Fibroblast of lung (primary cell): ENCODE data around the gene FAM209A. TPM values are rescaled to one million over a fixed set of nuclear protein-coding genes. Genes with fewer than 3 reads are reported as not detected.

Experiments
- DNase-seq, 2 donors: peaks; one replicate each; pipeline versions ENCODE4 v3.0.0 to v3.0.0-alpha.2; 2010; ENCODE audit warnings: low read depth in 2 of 2
- H2AFZ ChIP-seq: 2 replicates; pipeline ENCODE4 v1.5.1; 2012; ENCODE audit warnings: low read length, control low read depth, inconsistent platforms
- H3K27ac ChIP-seq: 2 replicates; pipeline ENCODE4 v1.5.1; 2011; ENCODE audit warnings: low read length, control low read depth; ENCODE audit not compliant: insufficient read depth
- H3K27me3 ChIP-seq: 2 replicates; pipeline ENCODE4 v1.5.1; 2011; ENCODE audit warnings: mild to moderate bottlenecking, low read length; ENCODE audit not compliant: control insufficient read depth, insufficient read depth
- H3K36me3 ChIP-seq: 2 replicates; pipeline ENCODE4 v1.5.1; 2011; ENCODE audit warnings: low read length; ENCODE audit not compliant: control insufficient read depth, insufficient read depth
- H3K4me1 ChIP-seq: 2 replicates; pipeline ENCODE4 v1.5.1; 2011; ENCODE audit warnings: low read length; ENCODE audit not compliant: control insufficient read depth, insufficient read depth; ENCODE audit errors: extremely low read depth
- H3K4me2 ChIP-seq: 2 replicates; pipeline ENCODE4 v1.5.1; 2011; ENCODE audit warnings: low read length, control low read depth; ENCODE audit not compliant: insufficient read depth; ENCODE audit errors: extremely low read depth
- H3K4me3 ChIP-seq, 4 experiments: fragments of 200-600 bp in 1 of 4; sonication (generic) in 1 of 4; replicated peaks in 1 of 4; 2 replicates each; pipeline ENCODE4 v1.5.1; 2011 to 2016; ENCODE audit warnings: low read length in 4 of 4, low read depth in 3 of 4, mild to moderate bottlenecking in 3 of 4, control low read depth in 2 of 4, inconsistent platforms in 1 of 4, mixed read lengths in 1 of 4; ENCODE audit not compliant: insufficient read depth in 1 of 4; ENCODE audit errors: control extremely low read depth in 1 of 4
- H3K79me2 ChIP-seq: 2 replicates; pipeline ENCODE4 v1.5.1; 2012; ENCODE audit warnings: mild to moderate bottlenecking, low read length, inconsistent platforms; ENCODE audit not compliant: control insufficient read depth, insufficient read depth
- H3K9ac ChIP-seq: 2 replicates; pipeline ENCODE4 v1.5.1; 2011; ENCODE audit warnings: mild to moderate bottlenecking, low read length, control low read depth; ENCODE audit not compliant: insufficient read depth
- H3K9me3 ChIP-seq: 2 replicates; pipeline ENCODE4 v1.5.1; 2012; ENCODE audit warnings: low read depth, low read length; ENCODE audit not compliant: control insufficient read depth, insufficient read depth
- H4K20me1 ChIP-seq: 2 replicates; pipeline ENCODE4 v1.5.1; 2011; ENCODE audit warnings: low read length; ENCODE audit not compliant: control insufficient read depth, insufficient read depth; ENCODE audit errors: extremely low read depth
- EZH2 ChIP-seq: IDR thresholded peaks from 2 replicates; pipeline ENCODE4 v1.5.1; 2012; ENCODE audit warnings: low read length, control low read depth, mild to moderate bottlenecking; ENCODE audit errors: missing control alignments
- polyA plus RNA-seq, 2 donors: library from polyadenylated mRNA; depleted of rRNA in 1 of 2; stranded (reverse) in 1 of 2; unstranded in 1 of 2; fragments of >200 nt; gene quantifications; 2 replicates each; pipeline ENCODE4 v1.2.1, GENCODE V29; 2011 to 2012; ENCODE audit warnings: missing spikeins in 1 of 2
- total RNA-seq: library from RNA; depleted of rRNA; stranded (reverse); fragments of >200 nt; gene quantifications from 2 replicates; pipeline ENCODE4 v1.2.1, GENCODE V29; 2014
- TF ChIP-seq, protein P1 (sequence below), 2 donors: IDR thresholded peaks in 1 of 2; conservative IDR thresholded peaks in 1 of 2; 1 replicate in 1 of 2; 2 replicates in 1 of 2; pipeline ENCODE4 v1.5.1; 2011 to 2012; ENCODE audit warnings: low read length in 2 of 2, control low read depth in 1 of 2, inconsistent platforms in 1 of 2, low read depth in 1 of 2, mild to moderate bottlenecking in 1 of 2

The FAM209A gene
- total and polyA plus RNA-seq, 2 donors (not counting 1 experiment from before 2014, with no cell fraction given) = 0.07 TPM; not detected in 1

DNA sequence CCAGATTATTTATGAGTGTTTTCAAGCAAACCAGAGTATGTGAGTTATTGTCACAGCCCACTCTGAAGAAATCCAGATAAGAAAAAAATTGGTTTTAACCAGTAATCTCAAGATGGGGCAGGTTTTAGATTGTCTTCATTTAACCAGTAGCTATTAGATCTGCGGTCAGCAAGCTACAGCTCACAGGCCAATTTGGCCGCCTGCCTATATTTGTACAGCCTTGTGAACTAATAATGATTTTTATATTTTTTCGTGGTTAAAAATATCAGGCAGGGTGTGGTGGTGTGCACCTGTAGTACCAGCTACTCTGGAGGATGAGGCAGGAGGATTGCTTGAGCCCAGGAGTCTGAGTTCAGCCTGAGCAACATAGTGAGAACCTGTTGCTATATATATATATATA is 13.5 kb downstream of the FAM209A start:
- no peak for DNase-seq
- Histone ChIP-seq H3K4me3 (no peak overlapping the region), H3K9me3 (no peaks in the 10 kb centered on the region), H3K79me2 (no peaks in the 10 kb centered on the region), H2AFZ (no peak overlapping the region), H3K9ac (no peak overlapping the region), H3K4me2 (no peak overlapping the region), H3K36me3 (no peaks in the 10 kb centered on the region), H3K4me1 (no peaks in the 10 kb centered on the region), H3K27me3 (no peaks in the 10 kb centered on the region), H3K27ac (no peak overlapping the region), H4K20me1 (no peaks in the 10 kb centered on the region)
- no peak for TF ChIP-seq EZH2
- TF ChIP-seq, protein P1, sequence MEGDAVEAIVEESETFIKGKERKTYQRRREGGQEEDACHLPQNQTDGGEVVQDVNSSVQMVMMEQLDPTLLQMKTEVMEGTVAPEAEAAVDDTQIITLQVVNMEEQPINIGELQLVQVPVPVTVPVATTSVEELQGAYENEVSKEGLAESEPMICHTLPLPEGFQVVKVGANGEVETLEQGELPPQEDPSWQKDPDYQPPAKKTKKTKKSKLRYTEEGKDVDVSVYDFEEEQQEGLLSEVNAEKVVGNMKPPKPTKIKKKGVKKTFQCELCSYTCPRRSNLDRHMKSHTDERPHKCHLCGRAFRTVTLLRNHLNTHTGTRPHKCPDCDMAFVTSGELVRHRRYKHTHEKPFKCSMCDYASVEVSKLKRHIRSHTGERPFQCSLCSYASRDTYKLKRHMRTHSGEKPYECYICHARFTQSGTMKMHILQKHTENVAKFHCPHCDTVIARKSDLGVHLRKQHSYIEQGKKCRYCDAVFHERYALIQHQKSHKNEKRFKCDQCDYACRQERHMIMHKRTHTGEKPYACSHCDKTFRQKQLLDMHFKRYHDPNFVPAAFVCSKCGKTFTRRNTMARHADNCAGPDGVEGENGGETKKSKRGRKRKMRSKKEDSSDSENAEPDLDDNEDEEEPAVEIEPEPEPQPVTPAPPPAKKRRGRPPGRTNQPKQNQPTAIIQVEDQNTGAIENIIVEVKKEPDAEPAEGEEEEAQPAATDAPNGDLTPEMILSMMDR (conservative IDR thresholded peaks at IDR 0.05 in 1 of 2, IDR thresholded peaks at IDR 0.05 in 1 of 2; ENCODE audit: low read depth in 1 of 2, low read length in 2 of 2) = no peak

DNA sequence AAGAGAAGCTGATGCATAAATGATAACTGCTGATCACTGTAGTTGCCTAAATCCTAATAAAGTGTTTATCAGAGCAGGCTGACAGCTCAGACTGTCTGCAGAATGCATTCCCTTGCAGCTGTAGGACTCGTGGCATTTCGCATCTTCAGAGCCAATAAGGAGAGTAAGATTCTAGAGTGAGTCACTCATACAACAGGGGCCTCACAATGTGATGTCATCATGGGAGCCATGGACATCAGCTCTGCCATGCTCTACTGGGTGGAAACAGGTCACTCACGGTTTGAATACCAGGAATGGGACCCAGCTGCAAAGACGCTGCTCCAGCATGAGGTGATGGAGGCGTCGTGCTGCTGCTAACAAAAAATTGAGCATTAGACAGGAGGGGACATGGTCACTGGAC is 15.9 kb downstream of the FAM209A start:
- H3K27me3 ChIP-seq = no peaks in the 10 kb centered on the region

DNA sequence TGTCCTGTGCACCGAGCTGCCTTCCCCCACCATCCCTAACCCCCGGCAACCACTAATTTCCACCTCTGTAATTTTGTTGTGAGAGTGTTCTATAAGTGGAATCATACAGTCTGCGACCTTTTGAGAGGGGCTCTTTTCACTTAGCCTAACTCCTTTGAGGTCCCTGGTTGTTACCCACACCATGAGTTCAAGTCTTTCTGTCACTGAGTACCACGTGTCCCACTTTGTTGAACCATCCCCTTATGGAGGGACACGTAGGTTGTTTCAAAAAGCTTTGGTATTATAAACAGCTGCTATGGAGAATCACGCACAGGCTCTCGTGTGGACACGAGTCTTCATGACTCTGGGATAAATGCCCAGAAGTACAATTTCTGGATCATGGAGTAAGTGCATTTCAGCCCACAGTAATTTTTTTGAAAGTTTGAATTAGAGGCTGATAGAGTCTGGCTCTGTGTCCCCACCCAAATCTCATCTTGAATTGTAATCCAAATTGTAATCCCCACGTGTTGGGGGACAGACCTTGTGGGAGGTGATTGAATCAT is 18.0 kb downstream of the FAM209A start:
- Histone ChIP-seq H3K4me1 (no peaks in the 10 kb centered on the region), H3K9ac (no peak overlapping the region), H3K27ac (no peak overlapping the region), H3K27me3 (no peaks in the 10 kb centered on the region), H2AFZ (no peak overlapping the region), H3K4me2 (no peak overlapping the region), H3K4me3 (no peak overlapping the region), H3K79me2 (no peaks in the 10 kb centered on the region), H3K36me3 (no peaks in the 10 kb centered on the region), H4K20me1 (no peaks in the 10 kb centered on the region), H3K9me3 (no peaks in the 10 kb centered on the region)
- DNase-seq = no peak
- TF ChIP-seq, protein P1 (conservative IDR thresholded peaks at IDR 0.05 in 1 of 2, IDR thresholded peaks at IDR 0.05 in 1 of 2; ENCODE audit: low read depth in 1 of 2, low read length in 2 of 2) = no peak
- TF ChIP-seq EZH2 = no peak

More for the DNA sequence above, 15.9 kb downstream of the FAM209A start:
- Histone ChIP-seq H2AFZ (no peak overlapping the region), H4K20me1 (no peaks in the 10 kb centered on the region), H3K4me3 (no peak overlapping the region), H3K27ac (no peak overlapping the region), H3K4me2 (no peak overlapping the region), H3K79me2 (no peaks in the 10 kb centered on the region), H3K9ac (no peak overlapping the region), H3K36me3 (no peaks in the 10 kb centered on the region), H3K4me1 (no peaks in the 10 kb centered on the region), H3K9me3 (no peaks in the 10 kb centered on the region)
- TF ChIP-seq EZH2 = no peak
- TF ChIP-seq, protein P1 (conservative IDR thresholded peaks at IDR 0.05 in 1 of 2, IDR thresholded peaks at IDR 0.05 in 1 of 2; ENCODE audit: low read depth in 1 of 2, low read length in 2 of 2) = no peak
- peak in 1 of 2 donors; percentile 8 for DNase-seq
